H9 (cell line): ENCODE data around the gene RABGEF1. TPM values are rescaled to one million over a fixed set of nuclear protein-coding genes. Genes with fewer than 3 reads are reported as not detected.
"Not testable (repeated sequence)": the region's sequence is repeated elsewhere in the genome, so short reads cannot be mapped to it uniquely, and the experiment has no call there.

Experiments
- DNase-seq: peaks from one replicate; pipeline ENCODE4 v3.0.0-alpha.2; 2017
- H2AFZ ChIP-seq: one replicate; pipeline ENCODE4 v1.6.1; 2013; ENCODE audit warnings: mild to moderate bottlenecking, low read length, control low read depth, moderate library complexity
- H2AK5ac ChIP-seq: 2 replicates; pipeline ENCODE4 v1.6.1; 2013; ENCODE audit warnings: low read length, control low read depth, mixed read lengths; ENCODE audit not compliant: insufficient read length
- H2BK120ac ChIP-seq: one replicate; pipeline ENCODE4 v1.6.1; 2013; ENCODE audit warnings: low read depth, mild to moderate bottlenecking, low read length, control low read depth, inconsistent platforms; ENCODE audit not compliant: poor library complexity, severe bottlenecking
- H2BK12ac ChIP-seq: 2 replicates; pipeline ENCODE4 v1.6.1; 2013; ENCODE audit warnings: low read length, control low read depth, mixed read lengths, low read depth; ENCODE audit not compliant: insufficient read length
- H2BK15ac ChIP-seq: 2 replicates; pipeline ENCODE4 v1.6.1; 2013; ENCODE audit warnings: low read depth, low read length, control low read depth
- H2BK20ac ChIP-seq: one replicate; pipeline ENCODE4 v1.6.1; 2013; ENCODE audit warnings: low read depth, mild to moderate bottlenecking, low read length, control low read depth, inconsistent platforms; ENCODE audit not compliant: poor library complexity, severe bottlenecking
- H2BK5ac ChIP-seq: 2 replicates; pipeline ENCODE4 v1.6.1; 2013; ENCODE audit warnings: low read length, control low read depth, mixed read lengths; ENCODE audit not compliant: insufficient read length
- H3K14ac ChIP-seq: 2 replicates; pipeline ENCODE4 v1.6.1; 2013; ENCODE audit warnings: low read length, control low read depth; ENCODE audit not compliant: insufficient read depth
- H3K18ac ChIP-seq: 2 replicates; pipeline ENCODE4 v1.6.1; 2013; ENCODE audit warnings: low read depth, mild to moderate bottlenecking, mixed read lengths, low read length, control low read depth; ENCODE audit not compliant: insufficient read length
- H3K23ac ChIP-seq: 2 replicates; pipeline ENCODE4 v1.6.1; 2013; ENCODE audit warnings: low read length, control low read depth, mixed read lengths, low read depth; ENCODE audit not compliant: insufficient read length
- H3K23me2 ChIP-seq: 2 replicates; pipeline ENCODE4 v1.6.1; 2013; ENCODE audit warnings: low read depth, mild to moderate bottlenecking, mixed read lengths, low read length, control low read depth; ENCODE audit not compliant: insufficient read length, poor library complexity, severe bottlenecking
- H3K27ac ChIP-seq: 2 replicates; pipeline ENCODE4 v1.5.1; 2013; ENCODE audit warnings: low read length, control low read depth, mixed read lengths, low read depth; ENCODE audit not compliant: insufficient read length
- H3K27me3 ChIP-seq: 2 replicates; pipeline ENCODE4 v1.6.1; 2013; ENCODE audit warnings: low read length, control low read depth, inconsistent platforms; ENCODE audit not compliant: insufficient read depth
- H3K4ac ChIP-seq: 2 replicates; pipeline ENCODE4 v1.6.1; 2013; ENCODE audit warnings: low read depth, mild to moderate bottlenecking, control low read depth, inconsistent platforms, low read length, moderate library complexity
- H3K4me1 ChIP-seq: 2 replicates; pipeline ENCODE4 v1.6.1; 2013; ENCODE audit warnings: low read length, control low read depth, inconsistent platforms; ENCODE audit not compliant: insufficient read depth
- H3K4me2 ChIP-seq: 2 replicates; pipeline ENCODE4 v1.6.1; 2013; ENCODE audit warnings: low read length, control low read depth, mixed read lengths; ENCODE audit not compliant: insufficient read length, insufficient read depth
- H3K56ac ChIP-seq: 2 replicates; pipeline ENCODE4 v1.6.1; 2013; ENCODE audit warnings: low read depth, mild to moderate bottlenecking, mixed read lengths, low read length, control low read depth; ENCODE audit not compliant: insufficient read length
- H3K79me1 ChIP-seq: 2 replicates; pipeline ENCODE4 v1.6.1; 2013; ENCODE audit warnings: low read depth, mild to moderate bottlenecking, moderate library complexity, low read length, control low read depth, inconsistent platforms; ENCODE audit not compliant: insufficient read depth, poor library complexity, severe bottlenecking
- H3K79me2 ChIP-seq: 2 replicates; pipeline ENCODE4 v1.6.1; 2013; ENCODE audit warnings: low read length, control low read depth, inconsistent platforms; ENCODE audit not compliant: insufficient read depth
- H3K9ac ChIP-seq: 2 replicates; pipeline ENCODE4 v1.6.1; 2013; ENCODE audit warnings: low read length, control low read depth, mixed read lengths; ENCODE audit not compliant: insufficient read length; ENCODE audit errors: extremely low read depth
- H3K9me3 ChIP-seq: one replicate; pipeline ENCODE4 v1.6.1; 2013; ENCODE audit warnings: low read depth, low read length, inconsistent platforms; ENCODE audit not compliant: control insufficient read depth
- H3T11ph ChIP-seq: one replicate; pipeline ENCODE4 v1.6.1; 2013; ENCODE audit warnings: mild to moderate bottlenecking, low read length, control low read depth, inconsistent platforms
- H4K20me1 ChIP-seq: one replicate; pipeline ENCODE4 v1.6.1; 2013; ENCODE audit not compliant: control insufficient read depth, insufficient read length, insufficient read depth
- H4K5ac ChIP-seq: 2 replicates; pipeline ENCODE4 v1.6.1; 2013; ENCODE audit warnings: low read depth, mild to moderate bottlenecking, mixed read lengths, low read length, control low read depth; ENCODE audit not compliant: insufficient read length
- H4K8ac ChIP-seq: replicated peaks from 2 replicates; pipeline ENCODE4 v1.6.1; 2013; ENCODE audit warnings: low read length, control low read depth, mixed read lengths, low read depth; ENCODE audit not compliant: insufficient read length
- H4K91ac ChIP-seq: 2 replicates; pipeline ENCODE4 v1.6.1; 2013; ENCODE audit warnings: low read depth, mild to moderate bottlenecking, moderate library complexity, mixed read lengths, low read length, control low read depth; ENCODE audit not compliant: insufficient read length
- H3K27ac Mint-ChIP-seq, 3 experiments: 2 replicates in 2 of 3; 3 replicates in 1 of 3; pipeline ENCODE4 v1.8.0; 2020 to 2021; ENCODE audit warnings: mixed read lengths in 3 of 3, mild to moderate bottlenecking in 1 of 3, moderate library complexity in 1 of 3
- H3K27me3 Mint-ChIP-seq: 2 replicates; pipeline ENCODE4 v1.8.0; 2021; ENCODE audit warnings: low read depth, mild to moderate bottlenecking, moderate library complexity, mixed read lengths
- H3K36me3 Mint-ChIP-seq, 3 experiments: 2 replicates in 2 of 3; 3 replicates in 1 of 3; pipeline ENCODE4 v1.8.0; 2020 to 2021; ENCODE audit warnings: low read depth in 3 of 3, mixed read lengths in 3 of 3; ENCODE audit not compliant: insufficient read depth in 1 of 3
- H3K4me1 Mint-ChIP-seq, 2 experiments: 2 replicates each; pipeline ENCODE4 v1.8.0; 2020; ENCODE audit warnings: mixed read lengths in 2 of 2
- H3K4me3 Mint-ChIP-seq, 2 experiments: 2 replicates in 1 of 2; 3 replicates in 1 of 2; pipeline ENCODE4 v1.8.0; 2020 to 2021; ENCODE audit warnings: mild to moderate bottlenecking in 2 of 2, mixed read lengths in 2 of 2, moderate library complexity in 1 of 2
- H3K9me3 Mint-ChIP-seq, 2 experiments: 2 replicates in 1 of 2; 3 replicates in 1 of 2; pipeline ENCODE4 v1.8.0; 2020; ENCODE audit warnings: mild to moderate bottlenecking in 2 of 2, mixed read lengths in 2 of 2, moderate library complexity in 1 of 2
- WGBS: extraction: QIAGEN DNeasy Blood & Tissue Kit; methylation state at CpG from one replicate; pipeline ENCODE4 v1.1.7; 2013; ENCODE audit warnings: missing lambda C conversion rate, low lambda C conversion rate, mixed read lengths; ENCODE audit not compliant: insufficient read length; ENCODE audit errors: extremely low coverage; 5-methylcytosine and 5-hydroxymethylcytosine counted together
- total RNA-seq: library from RNA; stranded (reverse); gene quantifications from 2 replicates; pipeline ENCODE4 v1.2.1, GENCODE V29; 2021
- TF ChIP-seq, protein P1 (sequence below): fragments of 200-600 bp; sonication (generic); conservative IDR thresholded peaks from 3 replicates; pipeline ENCODE4 v1.8.0; 2021; ENCODE audit warnings: antibody characterized with exemption, mild to moderate bottlenecking

Gene RABGEF1
- total RNA-seq, 1 experiment from 2014 or later, result 17.3 TPM

DNA sequence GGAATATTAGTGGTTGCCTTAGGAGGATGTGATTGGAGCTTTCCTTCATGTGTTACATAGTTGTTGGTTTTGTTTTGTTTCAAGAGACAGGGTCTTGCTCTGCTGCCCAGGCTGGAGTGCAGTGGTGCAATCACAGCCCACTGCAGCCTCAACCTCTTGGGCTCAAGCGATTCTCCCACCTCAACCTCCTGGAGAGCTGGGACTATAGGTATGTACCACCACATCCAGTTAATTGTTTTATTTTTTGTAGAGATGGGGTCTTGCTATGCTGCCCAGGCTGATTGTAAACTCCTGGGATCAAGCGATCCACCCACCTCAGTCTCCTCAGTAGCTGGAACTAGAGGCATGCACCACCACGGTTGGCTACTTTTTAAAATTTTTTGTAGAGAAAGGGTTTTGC, 86.1 kb downstream of the RABGEF1 start:
- no peaks in the 10 kb centered on the region for H3K36me3 Mint-ChIP-seq
- H3K9ac ChIP-seq, result no peak overlapping the region
- no peak overlapping the region for H3K18ac ChIP-seq
- no peaks in the 10 kb centered on the region for H3K4me1 ChIP-seq
- H3K27me3 Mint-ChIP-seq, result no peaks in the 10 kb centered on the region; the same call in 1 of the 2 replicates
- no peak overlapping the region for H3K56ac ChIP-seq
- H3K4ac ChIP-seq, result no peak overlapping the region
- no peak overlapping the region for H3K4me2 ChIP-seq
- no peak overlapping the region for H2AK5ac ChIP-seq
- H3K27me3 ChIP-seq, result no peaks in the 10 kb centered on the region
- H2BK5ac ChIP-seq, result no peak overlapping the region
- H3K23me2 ChIP-seq, result no peaks in the 10 kb centered on the region
- no peak for DNase-seq
- H3K27ac ChIP-seq, result no peak overlapping the region
- no peak overlapping the region for H4K91ac ChIP-seq
- TF ChIP-seq, protein P1, sequence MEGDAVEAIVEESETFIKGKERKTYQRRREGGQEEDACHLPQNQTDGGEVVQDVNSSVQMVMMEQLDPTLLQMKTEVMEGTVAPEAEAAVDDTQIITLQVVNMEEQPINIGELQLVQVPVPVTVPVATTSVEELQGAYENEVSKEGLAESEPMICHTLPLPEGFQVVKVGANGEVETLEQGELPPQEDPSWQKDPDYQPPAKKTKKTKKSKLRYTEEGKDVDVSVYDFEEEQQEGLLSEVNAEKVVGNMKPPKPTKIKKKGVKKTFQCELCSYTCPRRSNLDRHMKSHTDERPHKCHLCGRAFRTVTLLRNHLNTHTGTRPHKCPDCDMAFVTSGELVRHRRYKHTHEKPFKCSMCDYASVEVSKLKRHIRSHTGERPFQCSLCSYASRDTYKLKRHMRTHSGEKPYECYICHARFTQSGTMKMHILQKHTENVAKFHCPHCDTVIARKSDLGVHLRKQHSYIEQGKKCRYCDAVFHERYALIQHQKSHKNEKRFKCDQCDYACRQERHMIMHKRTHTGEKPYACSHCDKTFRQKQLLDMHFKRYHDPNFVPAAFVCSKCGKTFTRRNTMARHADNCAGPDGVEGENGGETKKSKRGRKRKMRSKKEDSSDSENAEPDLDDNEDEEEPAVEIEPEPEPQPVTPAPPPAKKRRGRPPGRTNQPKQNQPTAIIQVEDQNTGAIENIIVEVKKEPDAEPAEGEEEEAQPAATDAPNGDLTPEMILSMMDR, result no peak
- no peak overlapping the region for H3T11ph ChIP-seq
- H2BK120ac ChIP-seq, result no peak overlapping the region
- H3K9me3 ChIP-seq, result no peaks in the 10 kb centered on the region
- H2BK20ac ChIP-seq, result no peak overlapping the region
- H2AFZ ChIP-seq, result no peak overlapping the region
- no peaks in the 10 kb centered on the region for H3K4me1 Mint-ChIP-seq
- H4K8ac ChIP-seq, result no peak overlapping the region
- no peak overlapping the region for H2BK12ac ChIP-seq
- no peak overlapping the region for H3K14ac ChIP-seq
- no peak overlapping the region for H3K4me3 Mint-ChIP-seq
- no peaks in the 10 kb centered on the region for H4K20me1 ChIP-seq
- H3K9me3 Mint-ChIP-seq, result peaks cover 4 to 9% of the 10 kb centered on the region in 2 experiments
- WGBS, result no CpG with 5 or more reads among the region's 3 CpGs
- no peak overlapping the region for H3K23ac ChIP-seq
- no peak overlapping the region for H4K5ac ChIP-seq
- no peaks in the 10 kb centered on the region for H3K79me2 ChIP-seq
- H2BK15ac ChIP-seq, result no peak overlapping the region
- H3K79me1 ChIP-seq, result no peaks in the 10 kb centered on the region
- no peak overlapping the region for H3K27ac Mint-ChIP-seq

- not testable (repeated sequence) for H2BK120ac ChIP-seq, H4K5ac ChIP-seq, H3K27me3 ChIP-seq, H3K27ac ChIP-seq, H3K14ac ChIP-seq, H3K4me3 Mint-ChIP-seq, H3K9me3 ChIP-seq, H3K23me2 ChIP-seq, H3K36me3 Mint-ChIP-seq, H3K4me1 ChIP-seq, H2BK5ac ChIP-seq, H3K4me2 ChIP-seq, H3K4me1 Mint-ChIP-seq, H4K91ac ChIP-seq, H3K4ac ChIP-seq, H2BK20ac ChIP-seq, H3K18ac ChIP-seq, H2AFZ ChIP-seq, H3K79me2 ChIP-seq, H3T11ph ChIP-seq, H4K8ac ChIP-seq, H3K23ac ChIP-seq, H3K79me1 ChIP-seq, H2BK12ac ChIP-seq, DNase-seq, H3K9ac ChIP-seq, H2BK15ac ChIP-seq, H3K27ac Mint-ChIP-seq, H4K20me1 ChIP-seq, H3K56ac ChIP-seq, H3K27me3 Mint-ChIP-seq, H3K9me3 Mint-ChIP-seq, H2AK5ac ChIP-seq
- no CpG with 5 or more reads among the region's 6 CpGs for WGBS
These were observed 90.4 kb downstream of the RABGEF1 start for GRCh38 chr7:66830976-66831375.
